ENCODE measurements around the gene SAMD4A.
"Not testable (repeated sequence)": the region's sequence is repeated elsewhere in the genome, so short reads cannot be mapped to it uniquely, and the experiment has no call there.

The SAMD4A gene

GRCh38 chr14:54789781-54790480 is 223.0 kb downstream of the SAMD4A start:
- H3K9me3 ChIP-seq (ENCODE audit: control insufficient read depth, low read length) = no peaks in the 10 kb centered on the region
- H3K27me3 ChIP-seq (ENCODE audit: control insufficient read depth, insufficient read depth, low read length) = no peaks in the 10 kb centered on the region
- no peaks in the 10 kb centered on the region for H3K36me3 ChIP-seq (ENCODE audit: control insufficient read depth, insufficient read depth, low read length)
- H3K9ac ChIP-seq (ENCODE audit: low read length) = no peak overlapping the region
- no peak overlapping the region for H3K4me3 ChIP-seq (ENCODE audit: low read length)
- H3K4me1 ChIP-seq (ENCODE audit: control insufficient read depth, insufficient read depth, low read length) = peaks cover 5% of the 10 kb centered on the region

- Histone ChIP-seq H3K4me1 (ENCODE audit: control insufficient read depth, insufficient read depth, low read length) (peaks cover 5% of the 10 kb centered on the region), H3K4me3 (ENCODE audit: low read length) (no peak overlapping the region), H3K27me3 (ENCODE audit: control insufficient read depth, insufficient read depth, low read length) (no peaks in the 10 kb centered on the region), H3K36me3 (ENCODE audit: control insufficient read depth, insufficient read depth, low read length) (no peaks in the 10 kb centered on the region), H3K9me3 (ENCODE audit: control insufficient read depth, low read length) (no peaks in the 10 kb centered on the region), H3K9ac (ENCODE audit: low read length) (no peak overlapping the region)
Measured at GRCh38 chr14:54791001-54791400, 224.1 kb downstream of the SAMD4A start.

- Histone ChIP-seq H3K9me3 (ENCODE audit: control insufficient read depth, low read length) (no peaks in the 10 kb centered on the region), H3K27me3 (ENCODE audit: control insufficient read depth, insufficient read depth, low read length) (no peaks in the 10 kb centered on the region), H3K4me1 (ENCODE audit: control insufficient read depth, insufficient read depth, low read length) (peaks cover 3% of the 10 kb centered on the region), H3K9ac (ENCODE audit: low read length) (no peak overlapping the region), H3K36me3 (ENCODE audit: control insufficient read depth, insufficient read depth, low read length) (no peaks in the 10 kb centered on the region), H3K4me3 (ENCODE audit: low read length) (no peak overlapping the region)
Measured at GRCh38 chr14:54792288-54792687, 225.4 kb downstream of the SAMD4A start.

GRCh38 chr14:54794159-54794558 is 227.2 kb downstream of the SAMD4A start:
- H3K27me3 ChIP-seq (ENCODE audit: control insufficient read depth, insufficient read depth, low read length) = no peaks in the 10 kb centered on the region

GRCh38 chr14:54794796-54795195 is 227.9 kb downstream of the SAMD4A start:
- Histone ChIP-seq H3K4me3 (ENCODE audit: low read length) (no peak overlapping the region), H3K36me3 (ENCODE audit: control insufficient read depth, insufficient read depth, low read length) (no peaks in the 10 kb centered on the region), H3K9me3 (ENCODE audit: control insufficient read depth, low read length) (no peaks in the 10 kb centered on the region), H3K9ac (ENCODE audit: low read length) (no peak overlapping the region), H3K27me3 (ENCODE audit: control insufficient read depth, insufficient read depth, low read length) (no peaks in the 10 kb centered on the region), H3K4me1 (ENCODE audit: control insufficient read depth, insufficient read depth, low read length) (no peaks in the 10 kb centered on the region)

More at GRCh38 chr14:54794159-54794558, 227.2 kb downstream of the SAMD4A start:
- H3K9me3 ChIP-seq (ENCODE audit: control insufficient read depth, low read length) = no peaks in the 10 kb centered on the region
- H3K4me3 ChIP-seq (ENCODE audit: low read length) = no peak overlapping the region
- H3K9ac ChIP-seq (ENCODE audit: low read length) = no peak overlapping the region
- H3K4me1 ChIP-seq (ENCODE audit: control insufficient read depth, insufficient read depth, low read length) = no peaks in the 10 kb centered on the region
- no peaks in the 10 kb centered on the region for H3K36me3 ChIP-seq (ENCODE audit: control insufficient read depth, insufficient read depth, low read length)

GRCh38 chr14:54796961-54797360 is 230.0 kb downstream of the SAMD4A start:
- Histone ChIP-seq H3K36me3 (ENCODE audit: control insufficient read depth, insufficient read depth, low read length) (no peaks in the 10 kb centered on the region), H3K27me3 (ENCODE audit: control insufficient read depth, insufficient read depth, low read length) (no peaks in the 10 kb centered on the region), H3K4me3 (ENCODE audit: low read length) (no peak overlapping the region), H3K9ac (ENCODE audit: low read length) (no peak overlapping the region), H3K9me3 (ENCODE audit: control insufficient read depth, low read length) (no peaks in the 10 kb centered on the region), H3K4me1 (ENCODE audit: control insufficient read depth, insufficient read depth, low read length) (no peaks in the 10 kb centered on the region)

- Histone ChIP-seq H3K9me3 (ENCODE audit: control insufficient read depth, low read length) (no peaks in the 10 kb centered on the region), H3K4me1 (ENCODE audit: control insufficient read depth, insufficient read depth, low read length) (no peaks in the 10 kb centered on the region), H3K9ac (ENCODE audit: low read length) (no peak overlapping the region), H3K27me3 (ENCODE audit: control insufficient read depth, insufficient read depth, low read length) (no peaks in the 10 kb centered on the region), H3K4me3 (ENCODE audit: low read length) (no peak overlapping the region), H3K36me3 (ENCODE audit: control insufficient read depth, insufficient read depth, low read length) (no peaks in the 10 kb centered on the region)
Measured at GRCh38 chr14:54797556-54797955, 230.6 kb downstream of the SAMD4A start.

- Histone ChIP-seq H3K27me3 (ENCODE audit: control insufficient read depth, insufficient read depth, low read length) (no peaks in the 10 kb centered on the region), H3K4me1 (ENCODE audit: control insufficient read depth, insufficient read depth, low read length) (no peaks in the 10 kb centered on the region), H3K9ac (ENCODE audit: low read length) (no peak overlapping the region), H3K4me3 (ENCODE audit: low read length) (no peak overlapping the region), H3K36me3 (ENCODE audit: control insufficient read depth, insufficient read depth, low read length) (no peaks in the 10 kb centered on the region), H3K9me3 (ENCODE audit: control insufficient read depth, low read length) (no peaks in the 10 kb centered on the region)
Measured at GRCh38 chr14:54797986-54798385, 231.1 kb downstream of the SAMD4A start.

- H3K36me3 ChIP-seq (ENCODE audit: control insufficient read depth, insufficient read depth, low read length) = no peaks in the 10 kb centered on the region
- H3K9ac ChIP-seq (ENCODE audit: low read length) = no peak overlapping the region
- H3K4me1 ChIP-seq (ENCODE audit: control insufficient read depth, insufficient read depth, low read length) = no peaks in the 10 kb centered on the region
- H3K4me3 ChIP-seq (ENCODE audit: low read length) = no peak overlapping the region
- H3K9me3 ChIP-seq (ENCODE audit: control insufficient read depth, low read length) = no peaks in the 10 kb centered on the region
- no peaks in the 10 kb centered on the region for H3K27me3 ChIP-seq (ENCODE audit: control insufficient read depth, insufficient read depth, low read length)
Measured at GRCh38 chr14:54798465-54799124, 231.7 kb downstream of the SAMD4A start.

- H3K36me3 ChIP-seq (ENCODE audit: control insufficient read depth, insufficient read depth, low read length); H3K9me3 ChIP-seq (ENCODE audit: control insufficient read depth, low read length); H3K9ac ChIP-seq (ENCODE audit: low read length); H3K4me3 ChIP-seq (ENCODE audit: low read length); H3K27me3 ChIP-seq (ENCODE audit: control insufficient read depth, insufficient read depth, low read length); H3K4me1 ChIP-seq (ENCODE audit: control insufficient read depth, insufficient read depth, low read length): not testable (repeated sequence)
Measured at GRCh38 chr14:54801482-54801881, 234.6 kb downstream of the SAMD4A start.

- Histone ChIP-seq H3K9me3 (ENCODE audit: control insufficient read depth, low read length) (no peaks in the 10 kb centered on the region), H3K4me1 (ENCODE audit: control insufficient read depth, insufficient read depth, low read length) (no peaks in the 10 kb centered on the region), H3K27me3 (ENCODE audit: control insufficient read depth, insufficient read depth, low read length) (no peaks in the 10 kb centered on the region), H3K36me3 (ENCODE audit: control insufficient read depth, insufficient read depth, low read length) (no peaks in the 10 kb centered on the region), H3K9ac (ENCODE audit: low read length) (no peak overlapping the region), H3K4me3 (ENCODE audit: low read length) (no peak overlapping the region)
Measured at GRCh38 chr14:54803396-54803795, 236.5 kb downstream of the SAMD4A start.

GRCh38 chr14:54803926-54804537 is 237.1 kb downstream of the SAMD4A start:
- no peaks in the 10 kb centered on the region for H3K36me3 ChIP-seq (ENCODE audit: control insufficient read depth, insufficient read depth, low read length)
- H3K9me3 ChIP-seq (ENCODE audit: control insufficient read depth, low read length) = no peaks in the 10 kb centered on the region
- H3K4me3 ChIP-seq (ENCODE audit: low read length) = no peak overlapping the region
- H3K4me1 ChIP-seq (ENCODE audit: control insufficient read depth, insufficient read depth, low read length) = no peaks in the 10 kb centered on the region
- H3K9ac ChIP-seq (ENCODE audit: low read length) = no peak overlapping the region
- no peaks in the 10 kb centered on the region for H3K27me3 ChIP-seq (ENCODE audit: control insufficient read depth, insufficient read depth, low read length)
